MCF 10A (cell line): ENCODE results near the gene TRPM3. TPM values are rescaled to one million over a fixed set of nuclear protein-coding genes. Genes with fewer than 3 reads are reported as not detected.

Experiments used
- BruUV-seq: library from RNA; stranded (reverse); fragments of 400-500 nt; replicated peaks from 2 replicates; lab custom pipeline; 2021; lab: Mats Ljungman, UMichigan
- CTCF ChIA-PET: fragments of 300-600 bp; sonication (Branson Sonifier 250); formaldehyde crosslinking; extraction: SDS; loops from one replicate; lab custom pipeline; 2021; ENCODE audit warnings: antibody characterized with exemption, inconsistent platforms; lab: Yijun Ruan, JAX
- POLR2A ChIA-PET: fragments of 300-600, 350-650 bp; sonication (Branson Sonifier 250); formaldehyde crosslinking; extraction: SDS; loops from one replicate; lab custom pipeline; 2020; ENCODE audit warnings: antibody characterized with exemption, inconsistent platforms; lab: Yijun Ruan, JAX
- DNase-seq: peaks from one replicate; pipeline ENCODE4 v3.0.0-alpha.2; 2018; ENCODE audit not compliant: unreplicated experiment
- H3K27ac Mint-ChIP-seq: one replicate; pipeline ENCODE4 v1.8.0; 2022; ENCODE audit warnings: mild to moderate bottlenecking, low read depth, mixed read lengths; ENCODE audit not compliant: unreplicated experiment
- H3K27me3 Mint-ChIP-seq: one replicate; pipeline ENCODE4 v1.8.0; 2022; ENCODE audit warnings: mixed read lengths; ENCODE audit not compliant: insufficient read depth, unreplicated experiment
- H3K36me3 Mint-ChIP-seq: one replicate; pipeline ENCODE4 v1.8.0; 2022; ENCODE audit warnings: mild to moderate bottlenecking, moderate library complexity, mixed read lengths; ENCODE audit not compliant: insufficient read depth, unreplicated experiment
- H3K4me1 Mint-ChIP-seq: one replicate; pipeline ENCODE4 v1.8.0; 2022; ENCODE audit warnings: mixed read lengths; ENCODE audit not compliant: insufficient read depth, unreplicated experiment
- H3K4me3 Mint-ChIP-seq: one replicate; pipeline ENCODE4 v1.8.0; 2022; ENCODE audit warnings: mild to moderate bottlenecking, moderate library complexity, mixed read lengths; ENCODE audit not compliant: unreplicated experiment
- H3K9me3 Mint-ChIP-seq: one replicate; pipeline ENCODE4 v1.8.0; 2022; ENCODE audit warnings: mixed read lengths; ENCODE audit not compliant: unreplicated experiment
- CTCF ChIP-seq: fragments of 200-600 bp; IDR thresholded peaks from one replicate; pipeline ENCODE4 v1.8.0; 2022; ENCODE audit warnings: antibody characterized with exemption, mild to moderate bottlenecking; ENCODE audit not compliant: unreplicated experiment
- intact Hi-C: fragments of 100-400 bp; cut with micrococcal nuclease; formaldehyde crosslinking; loops from 2 replicates; pipeline ENCODE4 v1.14.1; 2022
- total RNA-seq: library from RNA; stranded (reverse); gene quantifications from 2 replicates; pipeline ENCODE4 v1.2.3, GENCODE V29; 2022

TRPM3 gene
- total RNA-seq, 1 experiment from 2014 or later: 0.44 TPM

GRCh38 chr9:70921136-70921535 lies 200.3 kb downstream of the TRPM3 start:
- no peak for TF ChIP-seq CTCF
- POLR2A ChIA-PET: no interaction called here
- BruUV-seq: no TSS peak

GRCh38 chr9:70917277-70917676 lies 204.1 kb downstream of the TRPM3 start:
- no TSS peak for BruUV-seq
- intact Hi-C loops: no loop called here
- no peak for DNase-seq
- Mint-ChIP-seq H3K27me3 (no peaks in the 10 kb centered on the region), H3K27ac (no peak overlapping the region), H3K4me3 (no peak overlapping the region), H3K4me1 (peaks cover 8% of the 10 kb centered on the region), H3K36me3 (no peaks in the 10 kb centered on the region), H3K9me3 (peaks cover 7% of the 10 kb centered on the region)
- CTCF ChIA-PET: interaction anchor here (0.5 to 0.6 kb wide), 2 partner anchors 87 to 332 kb away, joined by 3 read pairs; no protein-coding TSS in a partner anchor
- no peak for TF ChIP-seq CTCF
- POLR2A ChIA-PET: no interaction called here

More at GRCh38 chr9:70921136-70921535, 200.3 kb downstream of the TRPM3 start:
- Mint-ChIP-seq H3K9me3 (peaks cover 7% of the 10 kb centered on the region), H3K4me3 (no peak overlapping the region), H3K4me1 (peaks cover 25% of the 10 kb centered on the region), H3K36me3 (no peaks in the 10 kb centered on the region), H3K27ac (peak overlapping the region; percentile 11), H3K27me3 (no peaks in the 10 kb centered on the region)
- intact Hi-C loops: loop anchor here (5.0 kb wide), 1 partner anchor 289 kb away; no protein-coding TSS in a partner anchor
- DNase-seq: no peak
- CTCF ChIA-PET: interaction anchor here (0.5 to 2.4 kb wide), 6 partner anchors 15 to 328 kb away, joined by 3 to 13 read pairs (median 3); no protein-coding TSS in a partner anchor

- H3K27me3 Mint-ChIP-seq: no peaks in the 10 kb centered on the region
- no peak overlapping the region for H3K27ac Mint-ChIP-seq
- ChIA-PET CTCF (no interaction called here), POLR2A (no interaction called here)
- no peaks in the 10 kb centered on the region for H3K36me3 Mint-ChIP-seq
- BruUV-seq: no TSS peak
- H3K9me3 Mint-ChIP-seq: no peaks in the 10 kb centered on the region
- intact Hi-C loops: no loop called here
- H3K4me1 Mint-ChIP-seq: no peaks in the 10 kb centered on the region
- no peak for TF ChIP-seq CTCF
- DNase-seq: no peak
- no peak overlapping the region for H3K4me3 Mint-ChIP-seq
Measured at GRCh38 chr9:70911791-70912190, 209.6 kb downstream of the TRPM3 start.

GRCh38 chr9:70910598-70910997 lies 210.8 kb downstream of the TRPM3 start:
- Mint-ChIP-seq H3K27ac (no peak overlapping the region), H3K4me1 (no peaks in the 10 kb centered on the region), H3K27me3 (no peaks in the 10 kb centered on the region), H3K4me3 (no peak overlapping the region), H3K36me3 (no peaks in the 10 kb centered on the region), H3K9me3 (no peaks in the 10 kb centered on the region)
- no peak for DNase-seq
- BruUV-seq: no TSS peak
- TF ChIP-seq CTCF: no peak
- ChIA-PET CTCF (interaction anchor here (1.3 kb wide), 1 partner anchor 14 kb away, joined by 3 read pairs; no protein-coding TSS in a partner anchor), POLR2A (no interaction called here)
- intact Hi-C loops: no loop called here
